ENCODE measurements around the gene PKLR. TPM values are rescaled to one million over a fixed set of nuclear protein-coding genes. Genes with fewer than 3 reads are reported as not detected.

Gene PKLR
- total and polyA plus RNA-seq, 2 donors (not counting 1 experiment from before 2014, with no cell fraction given): not detected

- H3K27me3 ChIP-seq (replicated peaks in 1 of 4; ENCODE audit: control extremely low read depth in 1 of 4, control insufficient read depth in 3 of 4, insufficient read depth in 4 of 4, low read length in 3 of 4): no peaks in the 10 kb centered on the region
- intact Hi-C loops (cut with micrococcal nuclease): no loop called here
- Mint-ChIP-seq H3K9me3 (ENCODE audit: insufficient read depth) (no peaks in the 10 kb centered on the region), H3K27me3 (peaks cover 5% of the 10 kb centered on the region), H3K4me3 (no peak overlapping the region), H3K4me1 (no peaks in the 10 kb centered on the region), H3K27ac (no peak overlapping the region)
- no peak overlapping the region for H3K4me3 ChIP-seq (ENCODE audit: control extremely low read depth in 1 of 5, extremely low read depth in 1 of 5, insufficient read depth in 1 of 5, low read depth in 2 of 5, low read length in 4 of 5)
- no peaks in the 10 kb centered on the region for H3K4me1 ChIP-seq (ENCODE audit: control insufficient read depth in 2 of 2, insufficient read depth in 2 of 2, low read length in 2 of 2)
- H3K27ac ChIP-seq (ENCODE audit: low read length in 2 of 2): no peak overlapping the region
- ATAC-seq (ENCODE audit: low read depth) (no peak), DNase-seq (no peak)
- no peak overlapping the region for H2AFZ ChIP-seq (ENCODE audit: insufficient read depth, low read depth, low read length, poor library complexity, severe bottlenecking)
- H3K79me2 ChIP-seq (ENCODE audit: control insufficient read depth, insufficient read depth, low read length): no peaks in the 10 kb centered on the region
- H3K36me3 ChIP-seq (replicated peaks in 1 of 2; ENCODE audit: control extremely low read depth in 1 of 2, control insufficient read depth in 1 of 2, extremely low read depth in 1 of 2, insufficient read depth in 2 of 2, low read length in 1 of 2): no peaks in the 10 kb centered on the region
- ChIA-PET CTCF (no interaction called here), POLR2A (no interaction called here)
- H3K9me3 ChIP-seq (ENCODE audit: control extremely low read depth in 1 of 3, control insufficient read depth in 2 of 3, insufficient read depth in 1 of 3, low read length in 2 of 3): no peaks in the 10 kb centered on the region
- WGBS (ENCODE audit: insufficient coverage): 95% methylated on average over 21 of the region's 21 CpGs
- TF ChIP-seq EZH2 (IDR thresholded peaks at IDR 0.05; ENCODE audit: borderline replicate concordance, insufficient read depth, low read depth, low read length, poor library complexity, severe bottlenecking) (no peak), CTCF (IDR thresholded peaks at IDR 0.05) (no peak)
- no peak overlapping the region for H3K9ac ChIP-seq (ENCODE audit: low read length)
- no peak overlapping the region for H3K4me2 ChIP-seq (replicated peaks; ENCODE audit: low read depth, low read length, poor library complexity, severe bottlenecking)
- H4K20me1 ChIP-seq (ENCODE audit: control insufficient read depth, insufficient read depth, low read length, poor library complexity, severe bottlenecking): no peaks in the 10 kb centered on the region
These were observed 13.2 kb downstream of the PKLR start for GRCh38 chr1:155287987-155288543.

- intact Hi-C loops (cut with micrococcal nuclease): no loop called here
- H3K27me3 ChIP-seq (replicated peaks in 1 of 4; ENCODE audit: control extremely low read depth in 1 of 4, control insufficient read depth in 3 of 4, insufficient read depth in 4 of 4, low read length in 3 of 4): no peaks in the 10 kb centered on the region
- Mint-ChIP-seq H3K27me3 (peaks cover 3% of the 10 kb centered on the region), H3K27ac (no peak overlapping the region), H3K4me3 (no peak overlapping the region), H3K4me1 (no peaks in the 10 kb centered on the region), H3K9me3 (ENCODE audit: insufficient read depth) (no peaks in the 10 kb centered on the region)
- no peak overlapping the region for H3K27ac ChIP-seq (ENCODE audit: low read length in 2 of 2)
- no peak overlapping the region for H3K9ac ChIP-seq (ENCODE audit: low read length)
- ATAC-seq (ENCODE audit: low read depth): no peak
- H3K4me3 ChIP-seq (ENCODE audit: control extremely low read depth in 1 of 5, extremely low read depth in 1 of 5, insufficient read depth in 1 of 5, low read depth in 2 of 5, low read length in 4 of 5): no peak overlapping the region
- no peak for DNase-seq
- no peaks in the 10 kb centered on the region for H3K79me2 ChIP-seq (ENCODE audit: control insufficient read depth, insufficient read depth, low read length)
- no peak overlapping the region for H3K4me2 ChIP-seq (replicated peaks; ENCODE audit: low read depth, low read length, poor library complexity, severe bottlenecking)
- WGBS (ENCODE audit: insufficient coverage): 94% methylated on average over 1 of the region's 2 CpGs
- no peak overlapping the region for H2AFZ ChIP-seq (ENCODE audit: insufficient read depth, low read depth, low read length, poor library complexity, severe bottlenecking)
- no peaks in the 10 kb centered on the region for H4K20me1 ChIP-seq (ENCODE audit: control insufficient read depth, insufficient read depth, low read length, poor library complexity, severe bottlenecking)
- no peaks in the 10 kb centered on the region for H3K36me3 ChIP-seq (replicated peaks in 1 of 2; ENCODE audit: control extremely low read depth in 1 of 2, control insufficient read depth in 1 of 2, extremely low read depth in 1 of 2, insufficient read depth in 2 of 2, low read length in 1 of 2)
- no peaks in the 10 kb centered on the region for H3K9me3 ChIP-seq (ENCODE audit: control extremely low read depth in 1 of 3, control insufficient read depth in 2 of 3, insufficient read depth in 1 of 3, low read length in 2 of 3)
- CTCF ChIA-PET: no interaction called here
- no peak for TF ChIP-seq EZH2 (IDR thresholded peaks at IDR 0.05; ENCODE audit: borderline replicate concordance, insufficient read depth, low read depth, low read length, poor library complexity, severe bottlenecking)
- TF ChIP-seq CTCF (IDR thresholded peaks at IDR 0.05): no peak
- H3K4me1 ChIP-seq (ENCODE audit: control insufficient read depth in 2 of 2, insufficient read depth in 2 of 2, low read length in 2 of 2): no peaks in the 10 kb centered on the region
- POLR2A ChIA-PET: no interaction called here
These were observed 14.7 kb downstream of the PKLR start for GRCh38 chr1:155286544-155286943.

Measured in B cell (primary cell).